ENCODE measurements around the gene NATD1. TPM values are rescaled to one million over a fixed set of nuclear protein-coding genes. Genes with fewer than 3 reads are reported as not detected.

Gene NATD1
- total and polyA plus RNA-seq, 9 of the 15 experiments (the other 6 are each of a cell fraction or from before 2014, with no cell fraction given), result 0.24 to 5.4 (median 1.6) TPM

- TF ChIP-seq SP1 (CRISPR knock-in tag; IDR thresholded peaks at IDR 0.05), result peak; percentile 71
- no peak for TF ChIP-seq DDX20 (tag; IDR thresholded peaks at IDR 0.05; ENCODE audit: low read depth)
- no peak for TF ChIP-seq ZNF146 (CRISPR knock-in tag; IDR thresholded peaks at IDR 0.05; ENCODE audit: unreplicated experiment)
- TF ChIP-seq HDAC1 (IDR thresholded peaks at IDR 0.05), result no peak
- TF ChIP-seq MCM2 (IDR thresholded peaks at IDR 0.05; ENCODE audit: low read depth), result no peak
- TF ChIP-seq ZSCAN29 (IDR thresholded peaks at IDR 0.05), result no peak
- TF ChIP-seq ZNF77 (CRISPR knock-in tag; IDR thresholded peaks at IDR 0.05), result no peak
- TF ChIP-seq HBP1 (CRISPR knock-in tag; IDR thresholded peaks at IDR 0.05), result no peak
- no peak for TF ChIP-seq PHF21A (IDR thresholded peaks at IDR 0.05; ENCODE audit: borderline replicate concordance, low read depth)
- no peak for TF ChIP-seq ZMIZ1 (IDR thresholded peaks at IDR 0.05; ENCODE audit: low read depth in 2 of 2, low read length in 2 of 2)
- TF ChIP-seq HOMEZ (CRISPR knock-in tag; IDR thresholded peaks at IDR 0.05), result no peak
- TF ChIP-seq ZNF384 (IDR thresholded peaks at IDR 0.05; ENCODE audit: low read depth, low read length), result no peak
- TF ChIP-seq ADNP (tag; IDR thresholded peaks at IDR 0.05), result no peak
- TF ChIP-seq NR4A1 (CRISPR knock-in tag; IDR thresholded peaks at IDR 0.05), result no peak
- TF ChIP-seq NR4A1 (tag; IDR thresholded peaks at IDR 0.05), result no peak
- TF ChIP-seq RBFOX2 (IDR thresholded peaks at IDR 0.05; ENCODE audit: low read depth, low read length), result peak; percentile 83
- TF ChIP-seq ZBTB8A (IDR thresholded peaks at IDR 0.05; ENCODE audit: partially characterized antibody), result no peak
- peak; percentile 65 for TF ChIP-seq TAF1 (IDR thresholded peaks at IDR 0.05; ENCODE audit: control insufficient read depth, extremely low read depth, insufficient read depth, low read length, severe bottlenecking)
- TF ChIP-seq COPS2 (conservative IDR thresholded peaks at IDR 0.05), result no peak
- no peak for TF ChIP-seq TEAD4 (IDR thresholded peaks at IDR 0.05; ENCODE audit: low read length)
- no peak for TF ChIP-seq TEAD4 (CRISPR knock-in tag; IDR thresholded peaks at IDR 0.05; ENCODE audit: borderline replicate concordance)
Measured at GRCh38 chr17:21284319-21285163, 31.3 kb upstream of the NATD1 start, which contains the start of gene MAP2K3 (continued).

Data from K562 (cell line).